Measurements from ENCODE around the gene SRRM4. TPM values are rescaled to one million over a fixed set of nuclear protein-coding genes. Genes with fewer than 3 reads are reported as not detected.

Gene SRRM4
- total RNA-seq, 1 donor: not detected

DNA sequence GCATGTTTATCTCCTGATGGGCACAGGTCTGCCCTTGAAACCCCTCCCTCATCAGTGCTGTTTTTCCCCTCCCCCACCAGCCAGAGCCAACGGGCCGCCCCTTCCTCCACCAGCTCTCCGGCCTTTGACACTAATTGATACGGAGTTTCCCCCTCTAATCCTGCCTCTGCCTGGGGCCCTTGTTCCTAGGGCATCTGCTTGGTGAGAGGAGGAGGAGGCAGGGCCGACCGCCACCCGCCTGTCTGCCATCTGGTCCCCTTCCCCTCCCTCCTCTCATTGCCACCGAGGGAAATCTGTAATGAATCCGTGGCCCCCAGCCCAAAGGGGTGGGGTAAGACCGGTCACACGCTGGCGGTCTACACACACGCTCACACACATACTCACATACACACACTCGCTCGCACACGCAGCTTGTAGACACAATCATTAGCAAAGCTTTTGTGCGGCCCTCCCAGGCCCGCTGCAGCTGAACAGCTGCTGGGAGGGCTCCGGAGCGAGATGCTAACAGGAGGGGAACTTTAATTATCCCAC is 27.4 kb downstream of the SRRM4 start:
- Histone ChIP-seq H3K36me3 (ENCODE audit: insufficient read depth, low read length) (no peaks in the 10 kb centered on the region), H2AFZ (ENCODE audit: low read length) (no peak overlapping the region), H3K27ac (ENCODE audit: low read depth, low read length) (no peak overlapping the region), H4K20me1 (ENCODE audit: insufficient read depth, low read length) (no peaks in the 10 kb centered on the region), H3K4me2 (ENCODE audit: insufficient read depth, low read length) (no peak overlapping the region), H3K79me2 (ENCODE audit: insufficient read depth, low read length) (no peaks in the 10 kb centered on the region), H3K4me1 (ENCODE audit: insufficient read depth, low read length) (no peaks in the 10 kb centered on the region), H3K9me3 (ENCODE audit: low read depth, low read length) (peaks cover 4% of the 10 kb centered on the region), H3K4me3 (ENCODE audit: insufficient read depth, low read length) (no peak overlapping the region), H3K27me3 (ENCODE audit: insufficient read depth, low read length) (no peaks in the 10 kb centered on the region)
- DNase-seq (ENCODE audit: insufficient read length, low spot score, missing footprints): no peak
- TF ChIP-seq, protein P1, sequence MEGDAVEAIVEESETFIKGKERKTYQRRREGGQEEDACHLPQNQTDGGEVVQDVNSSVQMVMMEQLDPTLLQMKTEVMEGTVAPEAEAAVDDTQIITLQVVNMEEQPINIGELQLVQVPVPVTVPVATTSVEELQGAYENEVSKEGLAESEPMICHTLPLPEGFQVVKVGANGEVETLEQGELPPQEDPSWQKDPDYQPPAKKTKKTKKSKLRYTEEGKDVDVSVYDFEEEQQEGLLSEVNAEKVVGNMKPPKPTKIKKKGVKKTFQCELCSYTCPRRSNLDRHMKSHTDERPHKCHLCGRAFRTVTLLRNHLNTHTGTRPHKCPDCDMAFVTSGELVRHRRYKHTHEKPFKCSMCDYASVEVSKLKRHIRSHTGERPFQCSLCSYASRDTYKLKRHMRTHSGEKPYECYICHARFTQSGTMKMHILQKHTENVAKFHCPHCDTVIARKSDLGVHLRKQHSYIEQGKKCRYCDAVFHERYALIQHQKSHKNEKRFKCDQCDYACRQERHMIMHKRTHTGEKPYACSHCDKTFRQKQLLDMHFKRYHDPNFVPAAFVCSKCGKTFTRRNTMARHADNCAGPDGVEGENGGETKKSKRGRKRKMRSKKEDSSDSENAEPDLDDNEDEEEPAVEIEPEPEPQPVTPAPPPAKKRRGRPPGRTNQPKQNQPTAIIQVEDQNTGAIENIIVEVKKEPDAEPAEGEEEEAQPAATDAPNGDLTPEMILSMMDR (IDR thresholded peaks at IDR 0.05; ENCODE audit: extremely low read depth, low read depth, low read length): no peak

DNA sequence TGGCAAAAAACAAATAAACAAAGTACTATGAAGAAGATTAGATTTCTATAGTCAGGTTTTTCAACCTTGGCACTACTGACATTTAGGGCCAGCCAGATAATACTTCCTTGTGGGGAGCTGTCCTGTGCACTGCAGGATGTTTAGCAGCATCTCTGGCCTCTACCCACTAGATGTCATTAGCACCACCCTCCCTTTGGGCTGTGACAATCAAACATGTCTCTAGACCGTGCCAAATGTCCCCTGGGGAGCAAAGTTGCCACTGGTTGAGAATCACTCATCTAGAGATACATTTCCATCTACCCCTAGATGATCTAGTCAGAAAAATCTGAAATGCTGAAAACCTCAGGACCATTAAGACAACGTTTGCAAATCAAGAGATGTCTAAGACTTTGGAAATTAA is 29.9 kb downstream of the SRRM4 start:
- TF ChIP-seq, protein P1 (IDR thresholded peaks at IDR 0.05; ENCODE audit: extremely low read depth, low read depth, low read length): no peak
- Histone ChIP-seq H3K36me3 (ENCODE audit: insufficient read depth, low read length) (no peaks in the 10 kb centered on the region), H4K20me1 (ENCODE audit: insufficient read depth, low read length) (no peaks in the 10 kb centered on the region), H3K79me2 (ENCODE audit: insufficient read depth, low read length) (no peaks in the 10 kb centered on the region), H3K27me3 (ENCODE audit: insufficient read depth, low read length) (no peaks in the 10 kb centered on the region), H2AFZ (ENCODE audit: low read length) (no peak overlapping the region), H3K4me1 (ENCODE audit: insufficient read depth, low read length) (no peaks in the 10 kb centered on the region), H3K4me3 (ENCODE audit: insufficient read depth, low read length) (no peak overlapping the region), H3K4me2 (ENCODE audit: insufficient read depth, low read length) (no peak overlapping the region), H3K9me3 (ENCODE audit: low read depth, low read length) (peaks cover 4% of the 10 kb centered on the region), H3K27ac (ENCODE audit: low read depth, low read length) (no peak overlapping the region)
- no peak for DNase-seq (ENCODE audit: insufficient read length, low spot score, missing footprints)

DNA sequence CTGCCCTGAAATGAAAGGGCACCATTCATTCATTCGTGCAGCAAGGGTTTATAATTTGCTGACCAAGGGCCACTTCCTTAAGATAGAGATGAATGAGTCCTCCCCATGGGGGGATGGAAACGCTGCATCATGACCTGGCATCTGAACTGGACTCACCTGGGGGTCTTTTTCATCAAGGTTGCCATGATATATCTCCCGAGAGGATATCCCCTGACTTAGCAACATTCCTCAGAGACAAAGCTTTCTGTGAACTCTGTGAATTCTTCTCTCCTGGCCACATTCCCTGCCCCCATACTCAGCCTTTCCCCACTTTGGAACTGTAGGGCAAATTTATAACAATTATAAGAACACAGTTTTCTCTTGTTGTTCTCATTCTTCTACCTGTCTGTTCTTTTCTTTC is 30.8 kb downstream of the SRRM4 start:
- no peak overlapping the region for H2AFZ ChIP-seq (ENCODE audit: low read length)
- H3K9me3 ChIP-seq (ENCODE audit: low read depth, low read length): peaks cover 4% of the 10 kb centered on the region
- H3K4me2 ChIP-seq (ENCODE audit: insufficient read depth, low read length): no peak overlapping the region
- no peak overlapping the region for H3K4me3 ChIP-seq (ENCODE audit: insufficient read depth, low read length)
- no peak overlapping the region for H3K27ac ChIP-seq (ENCODE audit: low read depth, low read length)
- DNase-seq (ENCODE audit: insufficient read length, low spot score, missing footprints): no peak
- H3K36me3 ChIP-seq (ENCODE audit: insufficient read depth, low read length): no peaks in the 10 kb centered on the region
- TF ChIP-seq, protein P1 (IDR thresholded peaks at IDR 0.05; ENCODE audit: extremely low read depth, low read depth, low read length): no peak
- no peaks in the 10 kb centered on the region for H3K79me2 ChIP-seq (ENCODE audit: insufficient read depth, low read length)
- H3K27me3 ChIP-seq (ENCODE audit: insufficient read depth, low read length): no peaks in the 10 kb centered on the region
- H3K4me1 ChIP-seq (ENCODE audit: insufficient read depth, low read length): no peaks in the 10 kb centered on the region
- no peaks in the 10 kb centered on the region for H4K20me1 ChIP-seq (ENCODE audit: insufficient read depth, low read length)

DNA sequence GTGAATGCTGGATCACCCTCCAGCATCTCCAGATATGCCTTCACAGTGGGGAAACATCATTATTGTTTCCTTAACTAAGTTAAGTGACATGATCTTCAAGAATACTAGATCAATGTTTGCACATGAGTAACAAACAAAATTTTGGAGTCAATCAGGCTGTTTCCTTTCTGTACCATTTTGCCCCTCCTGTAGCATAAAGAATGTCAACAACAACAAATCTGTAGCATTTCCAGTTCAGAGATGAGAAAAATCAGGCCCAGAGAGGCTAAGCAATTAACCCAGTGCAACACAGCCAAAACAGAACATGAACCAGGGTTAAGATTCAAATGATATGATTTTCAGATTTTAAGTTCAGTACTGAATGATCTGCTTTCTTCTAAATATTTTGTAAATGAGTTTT is 31.7 kb downstream of the SRRM4 start:
- Histone ChIP-seq H3K9me3 (ENCODE audit: low read depth, low read length) (peaks cover 4% of the 10 kb centered on the region), H3K4me3 (ENCODE audit: insufficient read depth, low read length) (no peak overlapping the region), H3K36me3 (ENCODE audit: insufficient read depth, low read length) (no peaks in the 10 kb centered on the region), H4K20me1 (ENCODE audit: insufficient read depth, low read length) (no peaks in the 10 kb centered on the region), H2AFZ (ENCODE audit: low read length) (no peak overlapping the region), H3K79me2 (ENCODE audit: insufficient read depth, low read length) (no peaks in the 10 kb centered on the region), H3K27me3 (ENCODE audit: insufficient read depth, low read length) (no peaks in the 10 kb centered on the region), H3K27ac (ENCODE audit: low read depth, low read length) (no peak overlapping the region), H3K4me2 (ENCODE audit: insufficient read depth, low read length) (no peak overlapping the region), H3K4me1 (ENCODE audit: insufficient read depth, low read length) (no peaks in the 10 kb centered on the region)
- DNase-seq (ENCODE audit: insufficient read length, low spot score, missing footprints): no peak
- TF ChIP-seq, protein P1 (IDR thresholded peaks at IDR 0.05; ENCODE audit: extremely low read depth, low read depth, low read length): no peak

All from osteoblast (primary cell).